OCI-LY7 (cell line): Measurements from ENCODE around the gene TSR3.
"Not testable (repeated sequence)": the region's sequence is repeated elsewhere in the genome, so short reads cannot be mapped to it uniquely, and the experiment has no call there.

Experiments used
- CTCF ChIP-seq: fragments of 200-600 bp; sonication (generic); conservative IDR thresholded peaks from 2 replicates; pipeline ENCODE4 v1.5.1; 2014; ENCODE audit warnings: mild to moderate bottlenecking, antibody characterized with exemption, low read length, moderate library complexity, mixed read lengths
- EZH2phosphoT487 ChIP-seq: fragments of 200-600 bp; sonication (generic); IDR thresholded peaks from 2 replicates; pipeline ENCODE4 v1.6.1; 2018; ENCODE audit warnings: low read depth, borderline replicate concordance, mild to moderate bottlenecking, mixed run types, antibody characterized with exemption, low read length, moderate library complexity, mixed read lengths

GRCh38 chr16:1328136-1328535 lies 23.5 kb downstream of the TSR3 start:
- not testable (repeated sequence) for TF ChIP-seq CTCF, EZH2phosphoT487
